Cerebellar nuclear complex (tissue), 1 donor: ENCODE results near the gene TPM2.
A peak's percentile ranks its signal among the peaks of the same experiment; 100 is the strongest.
"Not testable (repeated sequence)": the region's sequence is repeated elsewhere in the genome, so short reads cannot be mapped to it uniquely, and the experiment has no call there.

Experiments
- DNase-seq, 2 experiments: peaks; one replicate each; lab custom pipeline; 2025; lab: John Stamatoyannopoulos, UW

The TPM2 gene

GRCh38 chr9:35653611-35654010, 36.1 kb downstream of the TPM2 start:
- no peak for DNase-seq

GRCh38 chr9:35652829-35653209, 36.9 kb downstream of the TPM2 start:
- no peak for DNase-seq

GRCh38 chr9:35651956-35652828, 37.5 kb downstream of the TPM2 start:
- DNase-seq = no peak

- no peak for DNase-seq
These were observed 39.2 kb downstream of the TPM2 start, which contains the start of gene SIT1 for GRCh38 chr9:35650341-35651158. SIT1 (minus strand) TSS chr9:35650931; CDS start chr9:35650853, 78 bp downstream.

- no peak for DNase-seq
These were observed 40.0 kb downstream of the TPM2 start for GRCh38 chr9:35649431-35650340.

- peak in 1 of 2 experiments; percentile 58 for DNase-seq
These were observed 43.0 kb downstream of the TPM2 start for GRCh38 chr9:35646533-35647265.

GRCh38 chr9:35646153-35646532, 43.6 kb downstream of the TPM2 start:
- DNase-seq = no peak

GRCh38 chr9:35645736-35646135, 44.0 kb downstream of the TPM2 start:
- not testable (repeated sequence) for DNase-seq

- DNase-seq = no peak
These were observed 46.7 kb downstream of the TPM2 start for GRCh38 chr9:35643046-35643445.

GRCh38 chr9:35641478-35641877, 48.2 kb downstream of the TPM2 start:
- not testable (repeated sequence) for DNase-seq

- DNase-seq = not testable (repeated sequence)
These were observed 49.3 kb downstream of the TPM2 start for GRCh38 chr9:35640431-35640830.

- DNase-seq = no peak
These were observed 50.1 kb downstream of the TPM2 start for GRCh38 chr9:35639631-35640030.

- not testable (repeated sequence) for DNase-seq
These were observed 50.5 kb downstream of the TPM2 start for GRCh38 chr9:35639225-35639624.

- DNase-seq = not testable (repeated sequence)
These were observed 51.0 kb downstream of the TPM2 start for GRCh38 chr9:35638751-35639150.

GRCh38 chr9:35637427-35637955, 52.2 kb downstream of the TPM2 start:
- not testable (repeated sequence) for DNase-seq

- not testable (repeated sequence) for DNase-seq
These were observed 52.9 kb downstream of the TPM2 start for GRCh38 chr9:35636877-35637246.

- DNase-seq = no peak
These were observed 53.4 kb downstream of the TPM2 start for GRCh38 chr9:35636135-35636876.

- no peak for DNase-seq
These were observed 54.0 kb downstream of the TPM2 start for GRCh38 chr9:35635730-35636129.
